Fibroblast of the aortic adventitia (primary cell): ENCODE results near the gene DQX1. TPM values are rescaled to one million over a fixed set of nuclear protein-coding genes. Genes with fewer than 3 reads are reported as not detected.

ENCODE experiments used
- DNase-seq: peaks from one replicate; pipeline ENCODE4 v3.0.0-alpha.2; 2010; ENCODE audit warnings: low read depth
- H3K4me3 ChIP-seq: 2 replicates; pipeline ENCODE4 v1.5.1; 2011; ENCODE audit warnings: low read depth, mild to moderate bottlenecking, control low read depth, low read length, moderate library complexity
- CTCF ChIP-seq: IDR thresholded peaks from 2 replicates; pipeline ENCODE4 v1.5.1; 2011; ENCODE audit warnings: mild to moderate bottlenecking, low read length, control low read depth, inconsistent platforms; ENCODE audit not compliant: insufficient read depth
- total RNA-seq: library from RNA; depleted of rRNA; stranded (reverse); fragments of >200 nt; gene quantifications from 2 replicates; pipeline ENCODE4 v1.2.3, GENCODE V29; 2012; ENCODE audit warnings: low replicate concordance

Gene DQX1
- total RNA-seq, 1 donor, result 0.27 TPM

DNA sequence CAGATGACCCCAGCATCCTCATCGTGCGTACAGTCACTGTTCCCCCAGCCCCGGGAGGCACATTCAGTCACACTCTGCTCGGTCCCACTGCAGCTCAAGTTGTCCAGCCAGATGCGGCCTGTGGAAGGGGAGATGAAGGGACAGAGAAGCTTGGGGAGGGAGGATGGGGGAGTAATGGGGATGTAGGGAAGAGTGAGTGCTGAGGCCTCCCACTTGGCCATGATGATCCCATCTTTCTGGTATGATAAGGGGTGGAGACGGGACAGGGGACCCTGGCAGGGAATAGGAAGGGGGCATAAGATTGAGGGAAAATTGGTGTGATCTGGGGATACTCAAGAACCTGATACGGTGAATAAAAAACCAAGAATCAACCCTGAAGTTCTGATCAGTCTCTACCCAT is 24.2 kb upstream of the DQX1 start:
- DNase-seq, result no peak
- no peak for TF ChIP-seq CTCF
- H3K4me3 ChIP-seq, result no peak overlapping the region

DNA sequence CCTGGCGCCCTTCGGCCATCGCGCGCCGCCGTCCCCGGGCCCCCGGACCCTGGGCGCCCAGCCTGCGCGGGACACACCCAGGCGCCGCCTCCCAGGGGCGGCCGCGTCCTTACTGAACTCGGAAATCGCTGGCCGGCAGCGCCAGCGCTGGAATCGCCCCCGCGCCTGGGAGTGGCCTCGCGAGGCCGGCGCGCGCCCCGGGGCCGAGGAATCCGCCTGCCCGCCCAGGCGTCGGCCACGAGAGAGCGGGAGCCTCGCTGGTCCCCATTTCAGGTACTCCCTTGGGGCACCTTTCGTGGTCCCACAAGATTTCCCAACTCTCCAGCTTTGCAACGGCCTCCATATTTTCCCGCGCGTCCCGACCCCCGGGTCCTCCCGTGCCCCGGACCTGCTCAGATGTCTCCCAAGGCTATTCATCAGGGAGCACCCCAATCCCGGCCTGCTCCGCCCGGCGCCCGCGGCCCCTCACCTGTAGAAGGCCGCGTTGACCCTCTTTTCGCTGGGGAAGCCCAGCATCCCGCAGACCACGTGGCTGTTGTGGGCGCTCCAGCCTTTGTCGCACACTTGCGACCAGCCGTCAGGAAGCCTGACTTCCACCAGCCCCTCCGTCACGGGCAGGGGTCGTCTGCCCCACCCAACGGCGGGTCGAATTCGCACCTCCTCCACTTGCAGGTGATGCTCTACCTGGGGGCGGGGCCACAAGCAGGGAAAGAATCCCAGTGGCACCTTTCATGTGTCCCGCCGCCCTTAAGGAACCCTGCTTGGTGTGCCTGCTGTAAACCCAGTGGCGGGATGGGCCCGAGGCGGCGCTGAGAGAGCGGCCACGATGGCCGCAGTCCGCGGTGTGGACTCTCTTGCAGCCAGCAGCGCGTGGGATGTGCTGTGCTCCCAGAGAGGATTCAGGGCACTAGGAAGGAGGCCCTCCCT is 23.1 kb upstream of the DQX1 start:
- no peak for DNase-seq
- peak overlapping the region; percentile 62 for H3K4me3 ChIP-seq
- no peak for TF ChIP-seq CTCF

- TF ChIP-seq CTCF, result no peak
- peak overlapping the region; percentile 62 for H3K4me3 ChIP-seq
- DNase-seq, result no peak
These were observed 22.4 kb upstream of the DQX1 start for GRCh38 chr2:74548285-74548899.

- DNase-seq, result no peak
- TF ChIP-seq CTCF, result no peak
- no peak overlapping the region for H3K4me3 ChIP-seq
These were observed 20.0 kb upstream of the DQX1 start for GRCh38 chr2:74546004-74546403.

- TF ChIP-seq CTCF, result no peak
- no peak for DNase-seq
- no peak overlapping the region for H3K4me3 ChIP-seq
These were observed 18.6 kb upstream of the DQX1 start for GRCh38 chr2:74544634-74545033.

GRCh38 chr2:74542978-74543377 is 16.9 kb upstream of the DQX1 start:
- TF ChIP-seq CTCF, result no peak
- no peak overlapping the region for H3K4me3 ChIP-seq
- no peak for DNase-seq
